HG02840 (cell line): Measurements from ENCODE around the gene VPS16.
"Not testable (repeated sequence)": the region's sequence is repeated elsewhere in the genome, so short reads cannot be mapped to it uniquely, and the experiment has no call there.

Source experiments
- ATAC-seq: cut with Tn5 transposase; IDR thresholded peaks from one replicate; pipeline ENCODE4 v1.9.1; 2021; ENCODE audit warnings: mild to moderate bottlenecking, moderate library complexity, moderate number of reproducible peaks; ENCODE audit not compliant: unreplicated experiment, low FRiP score

VPS16 gene

GRCh38 chr20:2892376-2892775, 51.8 kb downstream of the VPS16 start:
- ATAC-seq, result no peak

GRCh38 chr20:2894221-2894620, 53.7 kb downstream of the VPS16 start:
- no peak for ATAC-seq

- ATAC-seq, result not testable (repeated sequence)
Measured at GRCh38 chr20:2895154-2895553, 54.6 kb downstream of the VPS16 start.

- ATAC-seq, result no peak
Measured at GRCh38 chr20:2899243-2899642, 58.7 kb downstream of the VPS16 start.

- ATAC-seq, result no peak
Measured at GRCh38 chr20:2900845-2901592, 60.5 kb downstream of the VPS16 start.

GRCh38 chr20:2902291-2902690, 61.7 kb downstream of the VPS16 start:
- no peak for ATAC-seq

GRCh38 chr20:2902818-2903217, 62.3 kb downstream of the VPS16 start:
- no peak for ATAC-seq

GRCh38 chr20:2903686-2904085, 63.1 kb downstream of the VPS16 start:
- ATAC-seq, result no peak

GRCh38 chr20:2907519-2907918, 67.0 kb downstream of the VPS16 start:
- no peak for ATAC-seq

GRCh38 chr20:2909953-2910352, 69.4 kb downstream of the VPS16 start:
- ATAC-seq, result no peak

- no peak for ATAC-seq
Measured at GRCh38 chr20:2911200-2911599, 70.7 kb downstream of the VPS16 start.

GRCh38 chr20:2914160-2914559, 73.6 kb downstream of the VPS16 start:
- ATAC-seq, result no peak
